ENCODE measurements around the gene PRRT1B. TPM values are rescaled to one million over a fixed set of nuclear protein-coding genes. Genes with fewer than 3 reads are reported as not detected.

The PRRT1B gene
- total RNA-seq, 2 donors from 2014 or later: not detected

GRCh38 chr9:131577005-131578000 is 32.0 kb downstream of the PRRT1B start:
- H3K27ac Mint-ChIP-seq: peak overlapping the region; percentile 81
- peaks cover 96% of the 10 kb centered on the region for H3K36me3 Mint-ChIP-seq (ENCODE audit: low read depth)
- H3K4me3 Mint-ChIP-seq: no peak overlapping the region
- H3K4me1 Mint-ChIP-seq: peaks cover 10% of the 10 kb centered on the region
- H3K9me3 Mint-ChIP-seq: no peaks in the 10 kb centered on the region
- no peak for ATAC-seq (replicated peaks)
- H3K27me3 Mint-ChIP-seq: no peaks in the 10 kb centered on the region

GRCh38 chr9:131578021-131578420 is 32.7 kb downstream of the PRRT1B start:
- ATAC-seq (replicated peaks): no peak
- no peaks in the 10 kb centered on the region for H3K9me3 Mint-ChIP-seq
- peak overlapping the region; percentile 81 for H3K27ac Mint-ChIP-seq
- H3K4me1 Mint-ChIP-seq: peaks cover 10% of the 10 kb centered on the region
- peaks cover 96% of the 10 kb centered on the region for H3K36me3 Mint-ChIP-seq (ENCODE audit: low read depth)
- H3K27me3 Mint-ChIP-seq: no peaks in the 10 kb centered on the region
- no peak overlapping the region for H3K4me3 Mint-ChIP-seq

- H3K27ac Mint-ChIP-seq: peak overlapping the region; percentile 81
- ATAC-seq (replicated peaks): peak; percentile 67
- H3K9me3 Mint-ChIP-seq: no peaks in the 10 kb centered on the region
- no peaks in the 10 kb centered on the region for H3K27me3 Mint-ChIP-seq
- peaks cover 10% of the 10 kb centered on the region for H3K4me1 Mint-ChIP-seq
- peaks cover 98% of the 10 kb centered on the region for H3K36me3 Mint-ChIP-seq (ENCODE audit: low read depth)
- H3K4me3 Mint-ChIP-seq: peak overlapping the region; percentile 40
Observed at GRCh38 chr9:131578731-131579504, 33.6 kb downstream of the PRRT1B start.

- H3K36me3 Mint-ChIP-seq (ENCODE audit: low read depth): peaks cover 95% of the 10 kb centered on the region
- peak overlapping the region; percentile 81 for H3K27ac Mint-ChIP-seq
- H3K27me3 Mint-ChIP-seq: no peaks in the 10 kb centered on the region
- H3K9me3 Mint-ChIP-seq: no peaks in the 10 kb centered on the region
- peaks cover 10% of the 10 kb centered on the region for H3K4me1 Mint-ChIP-seq
- peak overlapping the region; percentile 40 for H3K4me3 Mint-ChIP-seq
- ATAC-seq (replicated peaks): no peak
Observed at GRCh38 chr9:131579789-131580211, 34.5 kb downstream of the PRRT1B start.

- Mint-ChIP-seq H3K4me3 (no peak overlapping the region), H3K9me3 (no peaks in the 10 kb centered on the region), H3K36me3 (ENCODE audit: low read depth) (peaks cover 95% of the 10 kb centered on the region), H3K4me1 (peaks cover 13% of the 10 kb centered on the region), H3K27me3 (no peaks in the 10 kb centered on the region), H3K27ac (no peak overlapping the region)
- no peak for ATAC-seq (replicated peaks)
Observed at GRCh38 chr9:131580358-131580757, 35.0 kb downstream of the PRRT1B start.

- Mint-ChIP-seq H3K36me3 (ENCODE audit: low read depth) (peaks cover 89% of the 10 kb centered on the region), H3K27me3 (no peaks in the 10 kb centered on the region), H3K9me3 (no peaks in the 10 kb centered on the region), H3K4me3 (no peak overlapping the region), H3K4me1 (peaks cover 24% of the 10 kb centered on the region), H3K27ac (no peak overlapping the region)
- no peak for ATAC-seq (replicated peaks)
Observed at GRCh38 chr9:131582056-131582455, 36.7 kb downstream of the PRRT1B start.

GRCh38 chr9:131582466-131583336 is 37.4 kb downstream of the PRRT1B start:
- peaks cover 30% of the 10 kb centered on the region for H3K4me1 Mint-ChIP-seq
- H3K9me3 Mint-ChIP-seq: no peaks in the 10 kb centered on the region
- H3K36me3 Mint-ChIP-seq (ENCODE audit: low read depth): peaks cover 89% of the 10 kb centered on the region
- H3K27me3 Mint-ChIP-seq: no peaks in the 10 kb centered on the region
- no peak for ATAC-seq (replicated peaks)
- H3K27ac Mint-ChIP-seq: no peak overlapping the region
- H3K4me3 Mint-ChIP-seq: no peak overlapping the region

- no peak for ATAC-seq (replicated peaks)
- Mint-ChIP-seq H3K36me3 (ENCODE audit: low read depth) (peaks cover 89% of the 10 kb centered on the region), H3K4me1 (peaks cover 30% of the 10 kb centered on the region), H3K27ac (peak overlapping the region; percentile 65), H3K27me3 (no peaks in the 10 kb centered on the region), H3K4me3 (no peak overlapping the region), H3K9me3 (no peaks in the 10 kb centered on the region)
Observed at GRCh38 chr9:131583337-131583645, 38.0 kb downstream of the PRRT1B start.

- Mint-ChIP-seq H3K36me3 (ENCODE audit: low read depth) (peaks cover 89% of the 10 kb centered on the region), H3K4me1 (peaks cover 26% of the 10 kb centered on the region), H3K27ac (peak overlapping the region; percentile 65), H3K4me3 (no peak overlapping the region), H3K27me3 (no peaks in the 10 kb centered on the region), H3K9me3 (no peaks in the 10 kb centered on the region)
- ATAC-seq (replicated peaks): no peak
Observed at GRCh38 chr9:131583836-131584555, 38.7 kb downstream of the PRRT1B start.

GRCh38 chr9:131584858-131585257 is 39.5 kb downstream of the PRRT1B start:
- peak; percentile 19 for ATAC-seq (replicated peaks)
- Mint-ChIP-seq H3K4me3 (peak overlapping the region; percentile 37), H3K27me3 (no peaks in the 10 kb centered on the region), H3K27ac (peak overlapping the region; percentile 89), H3K9me3 (no peaks in the 10 kb centered on the region), H3K4me1 (peaks cover 20% of the 10 kb centered on the region), H3K36me3 (ENCODE audit: low read depth) (peaks cover 89% of the 10 kb centered on the region)

- peak overlapping the region; percentile 37 for H3K4me3 Mint-ChIP-seq
- no peaks in the 10 kb centered on the region for H3K9me3 Mint-ChIP-seq
- no peaks in the 10 kb centered on the region for H3K27me3 Mint-ChIP-seq
- peak; percentile 76 for ATAC-seq (replicated peaks)
- peaks cover 89% of the 10 kb centered on the region for H3K36me3 Mint-ChIP-seq (ENCODE audit: low read depth)
- peaks cover 20% of the 10 kb centered on the region for H3K4me1 Mint-ChIP-seq
- H3K27ac Mint-ChIP-seq: peak overlapping the region; percentile 89
Observed at GRCh38 chr9:131585375-131585774, 40.1 kb downstream of the PRRT1B start.

GRCh38 chr9:131587331-131587730 is 42.0 kb downstream of the PRRT1B start:
- Mint-ChIP-seq H3K4me1 (peaks cover 31% of the 10 kb centered on the region), H3K27ac (peak overlapping the region; percentile 69), H3K9me3 (no peaks in the 10 kb centered on the region), H3K27me3 (no peaks in the 10 kb centered on the region), H3K36me3 (ENCODE audit: low read depth) (peaks cover 89% of the 10 kb centered on the region), H3K4me3 (peak overlapping the region; percentile 38)
- ATAC-seq (replicated peaks): no peak

- peak overlapping the region; percentile 69 for H3K27ac Mint-ChIP-seq
- no peaks in the 10 kb centered on the region for H3K9me3 Mint-ChIP-seq
- H3K27me3 Mint-ChIP-seq: no peaks in the 10 kb centered on the region
- ATAC-seq (replicated peaks): no peak
- peaks cover 89% of the 10 kb centered on the region for H3K36me3 Mint-ChIP-seq (ENCODE audit: low read depth)
- H3K4me3 Mint-ChIP-seq: no peak overlapping the region
- H3K4me1 Mint-ChIP-seq: peaks cover 31% of the 10 kb centered on the region
Observed at GRCh38 chr9:131587906-131588305, 42.6 kb downstream of the PRRT1B start.
